Measurements from ENCODE around the gene CDC42EP1.
"Not testable (repeated sequence)": the region's sequence is repeated elsewhere in the genome, so short reads cannot be mapped to it uniquely, and the experiment has no call there.

The CDC42EP1 gene

GRCh38 chr22:37534445-37534844 is 25.8 kb upstream of the CDC42EP1 start:
- no peak for DNase-seq (ENCODE audit: low read depth in 3 of 3)

GRCh38 chr22:37535159-37535558 is 25.1 kb upstream of the CDC42EP1 start:
- DNase-seq (ENCODE audit: low read depth in 3 of 3), result no peak

GRCh38 chr22:37538590-37539357 is 21.5 kb upstream of the CDC42EP1 start:
- DNase-seq (ENCODE audit: low read depth in 3 of 3), result peak; percentile 84 to 90 (median 87)

GRCh38 chr22:37539790-37540189 is 20.5 kb upstream of the CDC42EP1 start:
- DNase-seq (ENCODE audit: low read depth in 3 of 3), result not testable (repeated sequence)

- not testable (repeated sequence) for DNase-seq (ENCODE audit: low read depth in 3 of 3)
Observed at GRCh38 chr22:37542416-37542815, 17.9 kb upstream of the CDC42EP1 start.

GRCh38 chr22:37542959-37543358 is 17.3 kb upstream of the CDC42EP1 start:
- no peak for DNase-seq (ENCODE audit: low read depth in 3 of 3)

GRCh38 chr22:37544955-37545702 is 15.2 kb upstream of the CDC42EP1 start:
- DNase-seq (ENCODE audit: low read depth in 3 of 3), result peak in 2 of 3 donors; percentile 38 to 63

GRCh38 chr22:37545703-37546436 is 14.4 kb upstream of the CDC42EP1 start:
- DNase-seq (ENCODE audit: low read depth in 3 of 3), result no peak

- DNase-seq (ENCODE audit: low read depth in 3 of 3), result no peak
Observed at GRCh38 chr22:37546437-37547250, 13.6 kb upstream of the CDC42EP1 start.

- no peak for DNase-seq (ENCODE audit: low read depth in 3 of 3)
Observed at GRCh38 chr22:37547251-37547741, 13.0 kb upstream of the CDC42EP1 start.

- no peak for DNase-seq (ENCODE audit: low read depth in 3 of 3)
Observed at GRCh38 chr22:37549704-37550059, 10.6 kb upstream of the CDC42EP1 start.

GRCh38 chr22:37550921-37551320 is 9.4 kb upstream of the CDC42EP1 start:
- DNase-seq (ENCODE audit: low read depth in 3 of 3), result not testable (repeated sequence)

GRCh38 chr22:37551981-37552380 is 8.3 kb upstream of the CDC42EP1 start:
- DNase-seq (ENCODE audit: low read depth in 3 of 3), result no peak

GRCh38 chr22:37552524-37553163 is 7.6 kb upstream of the CDC42EP1 start:
- no peak for DNase-seq (ENCODE audit: low read depth in 3 of 3)

GRCh38 chr22:37553725-37554124 is 6.6 kb upstream of the CDC42EP1 start:
- no peak for DNase-seq (ENCODE audit: low read depth in 3 of 3)

- DNase-seq (ENCODE audit: low read depth in 3 of 3), result no peak
Observed at GRCh38 chr22:37555029-37555428, 5.3 kb upstream of the CDC42EP1 start.

- DNase-seq (ENCODE audit: low read depth in 3 of 3), result no peak
Observed at GRCh38 chr22:37556710-37557109, 3.6 kb upstream of the CDC42EP1 start.

GRCh38 chr22:37557321-37558001 is 2.8 kb upstream of the CDC42EP1 start:
- DNase-seq (ENCODE audit: low read depth in 3 of 3), result no peak

- DNase-seq (ENCODE audit: low read depth in 3 of 3), result no peak
Observed at GRCh38 chr22:37558815-37559214, 1.5 kb upstream of the CDC42EP1 start.

- DNase-seq (ENCODE audit: low read depth in 3 of 3), result no peak
Observed at GRCh38 chr22:37559521-37559900, 769 bp upstream of the CDC42EP1 start.

All from stimulated activated CD4-positive, alpha-beta T cell treated with anti-CD3 and anti-CD28 coated beads, TNF-alpha, amount 100 ng/mL, for 48 hours (primary cell).